LNCAP (cell line): ENCODE measurements around the gene CTBP2.

Experiments
- TF ChIP-seq, protein P1 (sequence below): fragments of 450-650 bp; IDR thresholded peaks from 2 replicates; pipeline ENCODE4 v1.5.1; 2017; ENCODE audit warnings: mild to moderate bottlenecking

CTBP2 gene

DNA sequence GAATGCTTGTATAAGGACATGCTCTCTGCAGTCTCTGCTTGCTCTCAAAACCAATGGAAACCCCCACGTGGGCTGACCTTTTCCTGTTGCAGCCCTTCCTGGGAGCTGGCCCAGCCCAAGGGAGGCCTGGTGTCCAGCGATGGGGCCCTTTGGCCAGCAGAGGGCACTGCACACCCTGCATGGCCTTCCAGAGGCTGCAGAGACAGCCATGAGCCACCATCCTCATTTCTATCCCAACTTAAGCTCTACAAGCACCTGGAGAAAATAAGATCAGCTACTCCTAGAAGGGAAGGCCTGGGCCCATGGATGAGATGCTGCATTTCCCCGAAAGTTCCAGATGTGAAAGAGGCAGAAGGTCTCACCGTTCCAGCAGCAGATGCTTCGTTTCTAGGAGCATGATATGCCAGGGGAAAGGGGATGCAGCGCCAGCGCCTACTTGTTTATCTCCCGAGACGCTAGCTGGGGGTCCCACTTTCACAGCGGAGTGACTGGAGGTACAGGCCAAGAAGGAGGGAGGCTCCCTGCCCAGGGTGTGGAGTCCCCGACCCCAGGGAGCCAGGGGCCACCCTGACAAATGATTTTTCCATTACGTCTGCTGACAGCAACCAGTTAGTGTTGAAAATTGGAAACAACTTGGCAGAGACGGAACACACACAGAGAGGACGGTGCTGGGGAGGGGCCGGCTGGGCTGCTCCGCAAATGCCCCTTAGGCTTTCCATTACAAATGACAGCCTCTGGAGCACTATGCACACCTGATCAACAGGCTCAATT is 112.1 kb downstream of the CTBP2 start:
- TF ChIP-seq, protein P1, sequence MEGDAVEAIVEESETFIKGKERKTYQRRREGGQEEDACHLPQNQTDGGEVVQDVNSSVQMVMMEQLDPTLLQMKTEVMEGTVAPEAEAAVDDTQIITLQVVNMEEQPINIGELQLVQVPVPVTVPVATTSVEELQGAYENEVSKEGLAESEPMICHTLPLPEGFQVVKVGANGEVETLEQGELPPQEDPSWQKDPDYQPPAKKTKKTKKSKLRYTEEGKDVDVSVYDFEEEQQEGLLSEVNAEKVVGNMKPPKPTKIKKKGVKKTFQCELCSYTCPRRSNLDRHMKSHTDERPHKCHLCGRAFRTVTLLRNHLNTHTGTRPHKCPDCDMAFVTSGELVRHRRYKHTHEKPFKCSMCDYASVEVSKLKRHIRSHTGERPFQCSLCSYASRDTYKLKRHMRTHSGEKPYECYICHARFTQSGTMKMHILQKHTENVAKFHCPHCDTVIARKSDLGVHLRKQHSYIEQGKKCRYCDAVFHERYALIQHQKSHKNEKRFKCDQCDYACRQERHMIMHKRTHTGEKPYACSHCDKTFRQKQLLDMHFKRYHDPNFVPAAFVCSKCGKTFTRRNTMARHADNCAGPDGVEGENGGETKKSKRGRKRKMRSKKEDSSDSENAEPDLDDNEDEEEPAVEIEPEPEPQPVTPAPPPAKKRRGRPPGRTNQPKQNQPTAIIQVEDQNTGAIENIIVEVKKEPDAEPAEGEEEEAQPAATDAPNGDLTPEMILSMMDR = peak; percentile 96

DNA sequence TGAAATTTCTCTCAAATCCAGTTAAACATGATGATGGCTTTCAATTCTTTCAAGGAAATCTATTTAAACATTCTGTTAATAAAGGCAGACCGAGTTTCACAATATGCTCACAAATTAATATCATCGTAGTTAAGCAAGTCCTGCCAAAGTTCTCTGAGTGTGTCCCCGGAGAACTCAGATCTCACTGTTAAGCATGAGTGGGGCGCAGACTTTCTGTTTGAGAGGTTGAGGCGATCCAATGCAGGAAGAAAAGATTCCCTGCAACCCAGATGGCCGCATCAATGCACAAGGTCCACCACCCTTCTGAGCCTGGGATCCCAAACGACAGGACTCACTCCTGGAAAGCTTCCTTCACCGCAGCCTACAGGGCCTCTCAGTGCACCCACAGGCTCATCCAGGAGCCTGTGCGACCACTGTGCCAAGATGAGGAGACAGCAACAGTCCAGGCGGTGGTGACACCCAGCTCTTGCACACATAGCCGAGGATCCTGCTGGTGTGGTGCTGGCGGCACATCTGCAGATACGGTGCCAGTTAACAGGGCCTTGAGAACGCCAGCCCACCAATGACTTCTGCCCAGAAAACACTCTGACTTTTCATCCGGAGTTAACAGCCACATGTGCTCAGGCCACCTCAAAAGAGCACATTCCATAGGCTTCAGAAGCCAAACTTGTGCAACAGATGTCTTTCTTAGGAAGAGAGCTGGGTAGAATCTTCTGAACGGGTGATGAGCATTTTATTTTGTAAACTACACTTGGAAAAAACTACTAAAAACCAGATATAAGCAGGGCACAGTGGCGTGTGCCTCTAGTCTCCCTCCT is 116.3 kb downstream of the CTBP2 start:
- TF ChIP-seq, protein P1 = no peak

DNA sequence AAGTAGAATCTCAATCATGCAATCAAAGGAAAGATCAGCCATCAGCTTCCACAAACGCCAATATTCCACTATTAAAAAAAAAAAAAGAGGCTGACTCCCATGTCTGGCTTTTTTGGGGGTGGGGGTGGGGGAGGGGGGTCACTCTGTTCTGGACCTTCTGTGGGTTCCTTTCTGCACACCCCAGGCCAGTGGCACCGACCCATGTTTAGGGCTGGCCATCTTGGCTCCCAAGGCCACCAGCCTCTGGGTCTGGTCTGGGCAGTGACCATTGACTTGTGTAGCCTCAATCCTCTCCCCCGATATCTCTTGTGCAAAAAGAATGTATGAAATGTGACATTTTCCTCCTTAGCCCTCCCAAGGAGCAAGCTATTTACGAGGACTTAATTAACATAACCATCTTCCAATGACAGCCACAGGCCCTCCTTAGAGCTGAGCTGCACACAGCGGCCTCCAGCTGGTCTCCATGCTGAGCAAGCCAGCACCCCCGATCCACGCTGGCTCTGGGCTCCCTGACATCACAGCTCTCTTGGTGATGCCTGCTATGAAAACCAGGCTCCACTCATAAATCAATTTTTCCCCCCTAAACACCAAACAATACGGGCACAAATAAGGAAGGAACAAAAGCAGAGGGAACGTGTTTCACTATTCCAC is 118.4 kb downstream of the CTBP2 start:
- TF ChIP-seq, protein P1 = no peak

DNA sequence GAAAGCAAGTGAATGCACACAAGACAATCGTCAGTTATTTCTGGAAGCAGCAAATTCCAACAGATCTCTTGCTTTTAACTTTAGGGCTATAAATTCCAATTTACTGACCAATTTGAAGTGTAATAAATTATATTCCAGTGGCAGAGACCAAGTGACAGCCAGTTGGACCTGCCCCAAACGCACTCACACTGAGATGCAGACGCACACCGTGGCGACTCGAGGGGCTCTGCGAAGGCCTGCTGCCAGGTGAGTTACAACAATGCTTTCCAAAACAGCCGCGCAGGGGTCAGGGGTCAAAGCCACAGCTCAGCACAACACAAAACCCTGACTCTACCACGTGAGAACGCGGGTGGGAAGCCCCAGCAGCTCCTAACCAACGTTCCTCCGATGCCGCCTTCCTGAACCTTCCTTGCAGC is 121.0 kb downstream of the CTBP2 start:
- TF ChIP-seq, protein P1 = no peak

DNA sequence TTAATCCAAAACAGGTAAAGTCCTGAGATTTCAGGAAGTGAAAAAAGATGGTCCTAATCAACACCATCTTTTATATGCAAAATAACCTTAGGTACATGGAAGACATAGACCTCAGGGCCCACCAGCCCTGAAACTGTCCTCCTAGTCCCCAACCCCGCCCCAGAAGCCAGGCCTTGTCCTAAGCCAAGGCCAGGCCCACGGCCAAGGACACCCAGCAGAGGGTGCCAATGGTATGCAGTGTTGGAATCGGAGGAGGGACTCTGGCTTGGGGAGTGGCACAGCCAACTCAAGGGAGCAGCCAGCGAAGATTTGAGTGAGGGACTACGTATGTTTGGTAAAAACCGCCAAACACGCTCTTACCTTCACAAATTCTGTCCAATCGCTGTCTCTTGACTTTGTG is 121.7 kb downstream of the CTBP2 start:
- TF ChIP-seq, protein P1 = peak; percentile 35; the same call in 1 of the 2 replicates

DNA sequence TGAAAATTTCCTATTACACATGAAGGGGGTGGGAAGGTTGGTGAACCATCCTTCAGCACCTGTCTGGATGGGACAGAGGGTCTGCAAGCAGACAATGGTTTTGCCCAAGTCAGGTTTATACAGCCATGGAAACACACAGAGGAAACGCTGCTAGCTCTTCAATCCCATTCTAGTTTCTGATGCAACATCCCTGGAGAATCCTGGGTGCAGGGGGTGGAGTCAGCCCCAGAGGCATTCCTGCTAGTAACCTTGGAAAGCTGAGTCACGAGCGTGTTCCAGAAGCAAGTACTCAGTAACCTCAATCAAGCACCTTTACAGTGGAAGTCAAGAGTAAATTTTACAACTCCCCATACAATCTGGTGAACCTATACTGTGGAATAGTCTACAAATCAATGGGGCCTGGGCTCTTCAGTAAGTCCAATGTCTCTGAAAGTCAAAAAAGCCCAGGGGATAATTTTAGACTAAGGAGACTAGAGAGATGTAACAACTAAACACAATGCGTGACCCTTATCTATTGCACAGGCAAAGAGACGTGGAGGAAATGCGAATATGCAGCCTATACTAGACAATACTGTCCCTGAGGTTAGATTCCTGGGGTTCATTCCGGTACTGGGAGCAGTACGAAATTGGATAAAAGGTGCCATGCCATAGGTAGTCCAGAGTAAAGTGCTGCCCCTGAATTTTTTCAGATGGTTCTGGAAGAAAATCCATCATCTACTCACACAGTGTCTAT is 123.1 kb downstream of the CTBP2 start:
- TF ChIP-seq, protein P1 = no peak
